HepG2 (cell line): ENCODE measurements around the gene NSUN6. TPM values are rescaled to one million over a fixed set of nuclear protein-coding genes. Genes with fewer than 3 reads are reported as not detected.

ENCODE experiments used
- ATAC-seq: fragments of 200-7000 bp; cut with Tn5 transposase; 3 replicates; pipeline ENCODE4 v1.9.1; 2020; ENCODE audit warnings: mild to moderate bottlenecking, moderate library complexity
- BruUV-seq: library from RNA; stranded (reverse); fragments of 400-500 nt; replicated peaks from 2 replicates; lab custom pipeline; 2021; lab: Mats Ljungman, UMichigan
- CTCF ChIA-PET: fragments of 300-600 bp; formaldehyde crosslinking; extraction: SDS; loops from one replicate; lab custom pipeline; 2021; ENCODE audit warnings: low total read pairs, inconsistent platforms, low intra/inter-chr PET ratio; lab: Yijun Ruan, JAX
- POLR2A ChIA-PET: fragments of 350-600 bp; sonication (Branson Sonifier 250); formaldehyde crosslinking; loops from one replicate; lab custom pipeline; 2020; ENCODE audit warnings: antibody characterized with exemption, inconsistent platforms; lab: Yijun Ruan, JAX
- DNase-seq: peaks from one replicate; pipeline ENCODE4 v3.0.0-alpha.2; 2015; ENCODE audit warnings: low spot score
- FAIRE-seq: peaks from 3 replicates; lab custom pipeline; 2011; peaks lifted over from hg19 to GRCh38; lab: Jason Lieb, UNC
- H2AFZ ChIP-seq: one replicate; pipeline ENCODE4 v1.6.1; 2011; ENCODE audit warnings: low read length, inconsistent platforms
- H3K27ac ChIP-seq: fragments of 300-600 bp; 3 replicates; pipeline ENCODE4 v1.8.0; 2011; ENCODE audit warnings: mixed run types, mild to moderate bottlenecking, mixed read lengths, low read length, inconsistent platforms; ENCODE audit not compliant: insufficient read depth; ENCODE audit errors: extremely low read length
- H3K27me3 ChIP-seq, 2 experiments: fragments of 200-600 bp in 1 of 2; 2 replicates in 1 of 2; 3 replicates in 1 of 2; pipeline versions ENCODE4 v1.6.0 to v1.8.0; 2011; ENCODE audit warnings: low read length in 2 of 2, mild to moderate bottlenecking in 2 of 2, moderate library complexity in 2 of 2, inconsistent platforms in 1 of 2; ENCODE audit not compliant: insufficient read depth in 2 of 2, control insufficient read depth in 1 of 2
- H3K36me3 ChIP-seq, 2 experiments: fragments of 200-600 bp in 1 of 2; replicated peaks in 1 of 2; 2 replicates in 1 of 2; 3 replicates in 1 of 2; pipeline versions ENCODE4 v1.5.1 to v1.8.0; 2011; ENCODE audit warnings: low read length in 2 of 2, inconsistent platforms in 1 of 2; ENCODE audit not compliant: insufficient read depth in 2 of 2, control insufficient read depth in 1 of 2
- H3K4me1 ChIP-seq: 2 replicates; pipeline ENCODE4 v1.5.1; 2012; ENCODE audit warnings: low read length, inconsistent platforms; ENCODE audit not compliant: insufficient read depth
- H3K4me2 ChIP-seq: 2 replicates; pipeline ENCODE4 v1.6.0; 2011; ENCODE audit warnings: low read depth, low read length, inconsistent platforms
- H3K4me3 ChIP-seq, 3 experiments: fragments of 200-600 bp in 1 of 3; sonication (generic), shearing (Covaris generic) in 1 of 3; replicated peaks in 1 of 3; 2 replicates each; pipeline ENCODE4 v1.5.1; 2011 to 2016; ENCODE audit warnings: low read length in 3 of 3, inconsistent platforms in 2 of 3, low read depth in 2 of 3, mild to moderate bottlenecking in 2 of 3, control low read depth in 1 of 3, mixed read lengths in 1 of 3; ENCODE audit not compliant: insufficient read depth in 1 of 3
- H3K79me2 ChIP-seq: one replicate; pipeline ENCODE4 v1.6.1; 2011; ENCODE audit warnings: low read length, inconsistent platforms; ENCODE audit not compliant: insufficient read depth
- H3K9ac ChIP-seq: 2 replicates; pipeline ENCODE4 v1.6.0; 2011; ENCODE audit warnings: mild to moderate bottlenecking, low read depth, low read length, inconsistent platforms; ENCODE audit not compliant: insufficient read depth
- H3K9me3 ChIP-seq: 2 replicates; pipeline ENCODE4 v1.5.1; 2012; ENCODE audit warnings: mild to moderate bottlenecking, low read length
- H4K20me1 ChIP-seq: 2 replicates; pipeline ENCODE4 v1.6.0; 2011; ENCODE audit warnings: inconsistent platforms, mild to moderate bottlenecking, low read length, moderate library complexity; ENCODE audit not compliant: insufficient read depth
- DMAP1 ChIP-seq: IDR thresholded peaks from 2 replicates; pipeline ENCODE4 v1.6.1; 2016
- GABPB1 ChIP-seq: IDR thresholded peaks from 2 replicates; pipeline ENCODE4 v1.6.1; 2016; ENCODE audit warnings: mild to moderate bottlenecking, missing genetic modification reagents, moderate library complexity, missing compliant biosample characterization
- HOXD1 ChIP-seq: sonication (generic); formaldehyde crosslinking; IDR thresholded peaks from 2 replicates; pipeline ENCODE4 v1.5.0; 2020; ENCODE audit warnings: missing genetic modification reagents
- MIER3 ChIP-seq: IDR thresholded peaks from 2 replicates; pipeline ENCODE4 v1.6.1; 2016; ENCODE audit warnings: missing compliant biosample characterization, borderline replicate concordance
- NFE2 ChIP-seq: sonication (generic); formaldehyde crosslinking; IDR thresholded peaks from 2 replicates; pipeline ENCODE4 v1.4.0; 2020; ENCODE audit warnings: missing genetic modification reagents
- PHF8 ChIP-seq: sonication (generic); formaldehyde crosslinking; IDR thresholded peaks from 2 replicates; pipeline ENCODE4 v1.5.0; 2020; ENCODE audit warnings: missing genetic modification reagents
- SNRNP70 ChIP-seq: fragments of 200-400 bp; formaldehyde crosslinking; IDR thresholded peaks from 2 replicates; pipeline ENCODE4 v1.6.1; 2017; ENCODE audit warnings: mild to moderate bottlenecking, low read depth, low read length, moderate library complexity
- ZNF207 ChIP-seq: fragments of 450-650 bp; IDR thresholded peaks from 2 replicates; pipeline ENCODE4 v1.6.1; 2016; ENCODE audit warnings: antibody characterized with exemption, borderline replicate concordance
- ZNF550 ChIP-seq: sonication (generic); formaldehyde crosslinking; IDR thresholded peaks from 2 replicates; pipeline ENCODE4 v1.4.0; 2020; ENCODE audit warnings: mild to moderate bottlenecking, missing genetic modification reagents, borderline replicate concordance
- ZNF607 ChIP-seq: sonication (generic); formaldehyde crosslinking; IDR thresholded peaks from 2 replicates; pipeline ENCODE4 v1.5.1; 2020; ENCODE audit warnings: missing genetic modification reagents, mild to moderate bottlenecking, borderline replicate concordance
- ZNF615 ChIP-seq: sonication (generic); formaldehyde crosslinking; IDR thresholded peaks from 2 replicates; pipeline ENCODE4 v1.5.0; 2020; ENCODE audit warnings: mild to moderate bottlenecking, missing genetic modification reagents, borderline replicate concordance
- ZNF83 ChIP-seq: sonication (generic); formaldehyde crosslinking; IDR thresholded peaks from 2 replicates; pipeline ENCODE4 v1.4.0; 2020; ENCODE audit warnings: missing genetic modification reagents, mild to moderate bottlenecking, borderline replicate concordance
- in situ Hi-C: cut with HindIII; loops from 2 replicates; pipeline ENCODE4 v1.10.0; 2017; ENCODE audit warnings: low pct_unique_long_range_greater_than_20kb; ENCODE audit not compliant: extremely low pct_ligation_motif_present
- intact Hi-C: fragments of 100-400 bp; cut with micrococcal nuclease; formaldehyde crosslinking; loops from one replicate; pipeline ENCODE4 v1.10.0; 2022; ENCODE audit not compliant: unreplicated experiment
- polyA plus RNA-seq, 8 experiments: library from polyadenylated mRNA; depleted of rRNA in 3 of 8; stranded (reverse) in 7 of 8; unstranded in 1 of 8; fragments of >200 nt; fragmentation: Illumina TruSeq in 4 of 8; extraction: Trizol in 4 of 8; gene quantifications; 2 replicates each; pipeline versions ENCODE4 v1.2.1 to v1.2.3, GENCODE V29; 2011 to 2016; ENCODE audit warnings: low read depth in 4 of 8, missing spikeins in 1 of 8, mixed read lengths in 1 of 8; ENCODE audit not compliant: insufficient read depth in 1 of 8
- total RNA-seq, 5 experiments: library from RNA; depleted of rRNA; stranded (reverse); fragments of >200 nt; fragmentation: Illumina TruSeq; extraction: Trizol; gene quantifications; 2 replicates each; pipeline ENCODE4 v1.2.3, GENCODE V29; 2016; ENCODE audit warnings: low read depth in 1 of 5
- TF ChIP-seq, protein P1 (sequence below): sonication (generic); formaldehyde crosslinking; IDR thresholded peaks from 2 replicates; pipeline ENCODE4 v1.8.0; 2022; ENCODE audit warnings: mild to moderate bottlenecking, missing genetic modification reagents, moderate library complexity
- TF ChIP-seq, protein P2 (sequence below): sonication (generic); formaldehyde crosslinking; IDR thresholded peaks from 2 replicates; pipeline ENCODE4 v1.5.0; 2020; ENCODE audit warnings: mild to moderate bottlenecking, missing genetic modification reagents
- TF ChIP-seq, protein P3 (sequence below): sonication (generic); formaldehyde crosslinking; IDR thresholded peaks from 2 replicates; pipeline ENCODE4 v1.4.0; 2020; ENCODE audit warnings: missing genetic modification reagents
- TF ChIP-seq, protein P4 (sequence below): sonication (generic); formaldehyde crosslinking; IDR thresholded peaks from 2 replicates; pipeline ENCODE4 v1.4.0; 2020; ENCODE audit warnings: missing genetic modification reagents

NSUN6 gene
- total and polyA plus RNA-seq, 2 of the 13 experiments (the other 11 are each of a cell fraction or from before 2014, with no cell fraction given), result 17.2 to 19.3 TPM

DNA sequence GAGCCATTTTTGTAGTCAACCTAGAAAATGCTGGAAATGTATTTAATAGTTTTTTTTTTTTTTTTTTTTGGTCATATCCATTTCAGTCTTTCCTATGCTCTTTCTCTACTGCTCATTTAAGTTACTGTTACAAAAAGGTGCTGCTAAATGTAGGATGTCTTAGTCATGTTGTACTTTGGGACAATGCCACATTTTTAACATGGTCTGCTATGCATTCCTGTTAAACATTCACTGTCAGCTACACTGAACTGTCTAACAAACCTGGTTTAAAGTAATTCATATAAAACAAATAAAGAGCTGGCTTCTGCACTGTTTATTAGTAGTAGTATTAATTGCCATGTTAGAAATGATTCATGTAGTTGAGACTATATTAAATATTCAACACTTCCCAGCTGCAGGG lies 108.6 kb downstream of the NSUN6 start:
- Histone ChIP-seq H2AFZ (no peak overlapping the region), H3K9ac (no peak overlapping the region), H3K4me3 (no peak overlapping the region), H3K79me2 (no peaks in the 10 kb centered on the region), H3K36me3 (peaks cover 9 to 27% of the 10 kb centered on the region in 2 experiments), H3K9me3 (no peaks in the 10 kb centered on the region), H3K4me1 (peaks cover 10% of the 10 kb centered on the region), H3K4me2 (no peak overlapping the region), H3K27ac (peak overlapping the region; percentile 18), H4K20me1 (no peaks in the 10 kb centered on the region), H3K27me3 (no peaks in the 10 kb centered on the region)
- peak; percentile 35 for DNase-seq
- in situ Hi-C loops, result no loop called here
- CTCF ChIA-PET, result no interaction called here
- no TSS peak for BruUV-seq
- FAIRE-seq, result peak; percentile 12
- peak; percentile 86 for ATAC-seq
- intact Hi-C loops, result no loop called here
- POLR2A ChIA-PET, result no interaction called here
- TF ChIP-seq, protein P1, sequence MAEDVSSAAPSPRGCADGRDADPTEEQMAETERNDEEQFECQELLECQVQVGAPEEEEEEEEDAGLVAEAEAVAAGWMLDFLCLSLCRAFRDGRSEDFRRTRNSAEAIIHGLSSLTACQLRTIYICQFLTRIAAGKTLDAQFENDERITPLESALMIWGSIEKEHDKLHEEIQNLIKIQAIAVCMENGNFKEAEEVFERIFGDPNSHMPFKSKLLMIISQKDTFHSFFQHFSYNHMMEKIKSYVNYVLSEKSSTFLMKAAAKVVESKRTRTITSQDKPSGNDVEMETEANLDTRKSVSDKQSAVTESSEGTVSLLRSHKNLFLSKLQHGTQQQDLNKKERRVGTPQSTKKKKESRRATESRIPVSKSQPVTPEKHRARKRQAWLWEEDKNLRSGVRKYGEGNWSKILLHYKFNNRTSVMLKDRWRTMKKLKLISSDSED, result no peak
- TF ChIP-seq ZNF607 (CRISPR knock-in tag) (no peak), DMAP1 (CRISPR knock-in tag) (no peak), ZNF207 (no peak), ZNF550 (CRISPR knock-in tag) (no peak), ZNF615 (CRISPR knock-in tag) (no peak), ZNF83 (CRISPR knock-in tag) (no peak), PHF8 (CRISPR knock-in tag) (no peak), MIER3 (no peak), SNRNP70 (no peak), NFE2 (CRISPR knock-in tag) (no peak), GABPB1 (CRISPR knock-in tag) (no peak), HOXD1 (CRISPR knock-in tag) (no peak)
- TF ChIP-seq, protein P2, sequence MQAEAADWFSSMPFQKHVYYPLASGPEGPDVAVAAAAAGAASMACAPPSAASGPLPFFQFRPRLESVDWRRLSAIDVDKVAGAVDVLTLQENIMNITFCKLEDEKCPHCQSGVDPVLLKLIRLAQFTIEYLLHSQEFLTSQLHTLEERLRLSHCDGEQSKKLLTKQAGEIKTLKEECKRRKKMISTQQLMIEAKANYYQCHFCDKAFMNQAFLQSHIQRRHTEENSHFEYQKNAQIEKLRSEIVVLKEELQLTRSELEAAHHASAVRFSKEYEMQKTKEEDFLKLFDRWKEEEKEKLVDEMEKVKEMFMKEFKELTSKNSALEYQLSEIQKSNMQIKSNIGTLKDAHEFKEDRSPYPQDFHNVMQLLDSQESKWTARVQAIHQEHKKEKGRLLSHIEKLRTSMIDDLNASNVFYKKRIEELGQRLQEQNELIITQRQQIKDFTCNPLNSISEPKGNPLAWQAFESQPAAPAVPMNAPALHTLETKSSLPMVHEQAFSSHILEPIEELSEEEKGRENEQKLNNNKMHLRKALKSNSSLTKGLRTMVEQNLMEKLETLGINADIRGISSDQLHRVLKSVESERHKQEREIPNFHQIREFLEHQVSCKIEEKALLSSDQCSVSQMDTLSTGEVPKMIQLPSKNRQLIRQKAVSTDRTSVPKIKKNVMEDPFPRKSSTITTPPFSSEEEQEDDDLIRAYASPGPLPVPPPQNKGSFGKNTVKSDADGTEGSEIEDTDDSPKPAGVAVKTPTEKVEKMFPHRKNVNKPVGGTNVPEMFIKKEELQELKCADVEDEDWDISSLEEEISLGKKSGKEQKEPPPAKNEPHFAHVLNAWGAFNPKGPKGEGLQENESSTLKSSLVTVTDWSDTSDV (CRISPR knock-in tag), result no peak
- TF ChIP-seq, protein P3, sequence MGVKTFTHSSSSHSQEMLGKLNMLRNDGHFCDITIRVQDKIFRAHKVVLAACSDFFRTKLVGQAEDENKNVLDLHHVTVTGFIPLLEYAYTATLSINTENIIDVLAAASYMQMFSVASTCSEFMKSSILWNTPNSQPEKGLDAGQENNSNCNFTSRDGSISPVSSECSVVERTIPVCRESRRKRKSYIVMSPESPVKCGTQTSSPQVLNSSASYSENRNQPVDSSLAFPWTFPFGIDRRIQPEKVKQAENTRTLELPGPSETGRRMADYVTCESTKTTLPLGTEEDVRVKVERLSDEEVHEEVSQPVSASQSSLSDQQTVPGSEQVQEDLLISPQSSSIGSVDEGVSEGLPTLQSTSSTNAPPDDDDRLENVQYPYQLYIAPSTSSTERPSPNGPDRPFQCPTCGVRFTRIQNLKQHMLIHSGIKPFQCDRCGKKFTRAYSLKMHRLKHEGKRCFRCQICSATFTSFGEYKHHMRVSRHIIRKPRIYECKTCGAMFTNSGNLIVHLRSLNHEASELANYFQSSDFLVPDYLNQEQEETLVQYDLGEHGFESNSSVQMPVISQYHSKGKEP (CRISPR knock-in tag), result no peak
- TF ChIP-seq, protein P4, sequence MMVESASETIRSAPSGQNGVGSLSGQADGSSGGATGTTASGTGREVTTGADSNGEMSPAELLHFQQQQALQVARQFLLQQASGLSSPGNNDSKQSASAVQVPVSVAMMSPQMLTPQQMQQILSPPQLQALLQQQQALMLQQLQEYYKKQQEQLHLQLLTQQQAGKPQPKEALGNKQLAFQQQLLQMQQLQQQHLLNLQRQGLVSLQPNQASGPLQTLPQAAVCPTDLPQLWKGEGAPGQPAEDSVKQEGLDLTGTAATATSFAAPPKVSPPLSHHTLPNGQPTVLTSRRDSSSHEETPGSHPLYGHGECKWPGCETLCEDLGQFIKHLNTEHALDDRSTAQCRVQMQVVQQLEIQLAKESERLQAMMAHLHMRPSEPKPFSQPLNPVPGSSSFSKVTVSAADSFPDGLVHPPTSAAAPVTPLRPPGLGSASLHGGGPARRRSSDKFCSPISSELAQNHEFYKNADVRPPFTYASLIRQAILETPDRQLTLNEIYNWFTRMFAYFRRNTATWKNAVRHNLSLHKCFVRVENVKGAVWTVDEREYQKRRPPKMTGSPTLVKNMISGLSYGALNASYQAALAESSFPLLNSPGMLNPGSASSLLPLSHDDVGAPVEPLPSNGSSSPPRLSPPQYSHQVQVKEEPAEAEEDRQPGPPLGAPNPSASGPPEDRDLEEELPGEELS, result no peak
